ENCODE data around the gene OLA1.

DNA sequence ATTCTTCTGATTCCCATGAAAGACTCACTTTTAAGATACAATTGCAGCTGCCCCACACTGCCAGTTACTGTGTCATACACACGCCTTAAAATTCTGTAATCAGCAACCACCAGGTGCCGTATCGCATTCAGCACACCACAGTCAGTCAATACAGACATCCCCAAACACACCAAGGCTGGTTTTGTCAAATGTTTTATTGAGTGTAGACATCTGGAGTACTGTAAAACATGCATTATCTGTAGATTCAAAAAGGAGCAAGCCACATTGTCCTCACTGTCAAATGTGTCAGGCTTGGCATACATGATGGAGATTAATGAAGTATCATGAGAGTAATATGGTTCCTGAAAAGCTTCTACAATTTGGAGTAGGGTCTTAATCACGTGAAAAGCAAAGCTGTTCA is 173.5 kb downstream of the OLA1 start:
- TF ChIP-seq, protein P1, sequence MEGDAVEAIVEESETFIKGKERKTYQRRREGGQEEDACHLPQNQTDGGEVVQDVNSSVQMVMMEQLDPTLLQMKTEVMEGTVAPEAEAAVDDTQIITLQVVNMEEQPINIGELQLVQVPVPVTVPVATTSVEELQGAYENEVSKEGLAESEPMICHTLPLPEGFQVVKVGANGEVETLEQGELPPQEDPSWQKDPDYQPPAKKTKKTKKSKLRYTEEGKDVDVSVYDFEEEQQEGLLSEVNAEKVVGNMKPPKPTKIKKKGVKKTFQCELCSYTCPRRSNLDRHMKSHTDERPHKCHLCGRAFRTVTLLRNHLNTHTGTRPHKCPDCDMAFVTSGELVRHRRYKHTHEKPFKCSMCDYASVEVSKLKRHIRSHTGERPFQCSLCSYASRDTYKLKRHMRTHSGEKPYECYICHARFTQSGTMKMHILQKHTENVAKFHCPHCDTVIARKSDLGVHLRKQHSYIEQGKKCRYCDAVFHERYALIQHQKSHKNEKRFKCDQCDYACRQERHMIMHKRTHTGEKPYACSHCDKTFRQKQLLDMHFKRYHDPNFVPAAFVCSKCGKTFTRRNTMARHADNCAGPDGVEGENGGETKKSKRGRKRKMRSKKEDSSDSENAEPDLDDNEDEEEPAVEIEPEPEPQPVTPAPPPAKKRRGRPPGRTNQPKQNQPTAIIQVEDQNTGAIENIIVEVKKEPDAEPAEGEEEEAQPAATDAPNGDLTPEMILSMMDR (IDR thresholded peaks at IDR 0.05), result no peak
- no peak for TF ChIP-seq EZH2 (IDR thresholded peaks at IDR 0.05; ENCODE audit: borderline replicate concordance, insufficient read depth, low read depth, low read length, poor library complexity, severe bottlenecking)

All from B cell (primary cell).